HEK293 (cell line): Measurements from ENCODE around the gene CADPS2.

Source experiments
- CTCF ChIA-PET: fragments of 350-600 bp; formaldehyde crosslinking; extraction: SDS; loops from one replicate; lab custom pipeline; 2021; ENCODE audit warnings: antibody characterized with exemption; lab: Yijun Ruan, JAX
- POLR2A ChIA-PET: fragments of 300-600 bp; formaldehyde crosslinking; extraction: SDS; loops from one replicate; lab custom pipeline; 2020; ENCODE audit warnings: antibody characterized with exemption, inconsistent platforms; lab: Yijun Ruan, JAX
- H3K27ac ChIP-seq: fragments of 200-500 bp; sonication (Bioruptor generic); 2 replicates; pipeline ENCODE4 v1.5.1; 2014; ENCODE audit warnings: low read depth, low read length, control low read depth, inconsistent platforms; ENCODE audit errors: extremely low read depth
- H3K36me3 ChIP-seq, 2 experiments: fragments of 200-500 bp in 1 of 2; sonication (Bioruptor generic) in 1 of 2; 1 replicate in 1 of 2; 2 replicates in 1 of 2; pipeline ENCODE4 v1.5.1; 2014 to 2017; ENCODE audit warnings: inconsistent platforms in 2 of 2, low read length in 2 of 2; ENCODE audit not compliant: control insufficient read depth in 2 of 2, insufficient read depth in 1 of 2
- H3K4me1 ChIP-seq: fragments of 200-500 bp; sonication (Bioruptor generic); 2 replicates; pipeline ENCODE4 v1.5.1; 2014; ENCODE audit warnings: mild to moderate bottlenecking, low read length, inconsistent platforms; ENCODE audit not compliant: control insufficient read depth, insufficient read depth
- H3K4me3 ChIP-seq: 2 replicates; pipeline ENCODE4 v1.5.1; 2011; ENCODE audit warnings: low read depth, mild to moderate bottlenecking, control low read depth, low read length, moderate library complexity
- H3K9me3 ChIP-seq: fragments of 200-500 bp; sonication (Bioruptor generic); 2 replicates; pipeline ENCODE4 v1.5.1; 2014; ENCODE audit warnings: low read depth, low read length, inconsistent platforms; ENCODE audit not compliant: control insufficient read depth, insufficient read depth
- FEZF1 ChIP-seq: fragments of 450-650 bp; formaldehyde crosslinking; IDR thresholded peaks from 2 replicates; pipeline ENCODE4 v1.5.1; 2016; ENCODE audit warnings: missing biosample characterization, missing genetic modification characterization
- SP2 ChIP-seq: fragments of 450-650 bp; formaldehyde crosslinking; IDR thresholded peaks from 2 replicates; pipeline ENCODE4 v1.5.1; 2016; ENCODE audit warnings: missing biosample characterization, missing genetic modification characterization
- YY1 ChIP-seq: fragments of 450-650 bp; formaldehyde crosslinking; IDR thresholded peaks from 2 replicates; pipeline ENCODE4 v1.5.1; 2018; ENCODE audit warnings: missing biosample characterization, missing genetic modification characterization
- ZBTB26 ChIP-seq: fragments of 450-650 bp; formaldehyde crosslinking; optimal IDR thresholded peaks from 2 replicates; pipeline ENCODE3; 2016; ENCODE audit warnings: missing biosample characterization, mild to moderate bottlenecking, missing genetic modification characterization
- ZFP41 ChIP-seq: fragments of 450-650 bp; formaldehyde crosslinking; IDR thresholded peaks from 2 replicates; pipeline ENCODE4 v1.5.1; 2016; ENCODE audit warnings: missing biosample characterization, missing genetic modification characterization, borderline replicate concordance
- ZIC2 ChIP-seq: fragments of 450-650 bp; formaldehyde crosslinking; IDR thresholded peaks from 2 replicates; pipeline ENCODE4 v1.5.1; 2016; ENCODE audit warnings: missing biosample characterization, missing genetic modification characterization
- ZNF114 ChIP-seq: fragments of 450-650 bp; formaldehyde crosslinking; IDR thresholded peaks from 2 replicates; pipeline ENCODE4 v1.5.0; 2017; ENCODE audit warnings: missing biosample characterization, missing genetic modification characterization
- ZNF138 ChIP-seq: fragments of 450-650 bp; formaldehyde crosslinking; IDR thresholded peaks from 2 replicates; pipeline ENCODE4 v1.5.1; 2016; ENCODE audit warnings: missing biosample characterization, missing genetic modification characterization, borderline replicate concordance
- ZNF146 ChIP-seq: fragments of 450-650 bp; formaldehyde crosslinking; IDR thresholded peaks from 2 replicates; pipeline ENCODE4 v1.5.1; 2016; ENCODE audit warnings: missing biosample characterization, missing genetic modification characterization
- ZNF18 ChIP-seq: fragments of 450-650 bp; formaldehyde crosslinking; IDR thresholded peaks from 2 replicates; pipeline ENCODE4 v1.5.1; 2016; ENCODE audit warnings: missing biosample characterization, missing genetic modification characterization
- ZNF335 ChIP-seq: fragments of 450-650 bp; formaldehyde crosslinking; conservative IDR thresholded peaks from 2 replicates; pipeline ENCODE4 v1.5.1; 2016; ENCODE audit warnings: missing biosample characterization, missing genetic modification characterization
- ZNF350 ChIP-seq: fragments of 450-650 bp; formaldehyde crosslinking; IDR thresholded peaks from 2 replicates; pipeline ENCODE4 v1.5.0; 2017; ENCODE audit warnings: missing biosample characterization, mild to moderate bottlenecking, missing genetic modification characterization
- ZNF366 ChIP-seq: fragments of 450-650 bp; formaldehyde crosslinking; conservative IDR thresholded peaks from 2 replicates; pipeline ENCODE4 v1.5.1; 2016; ENCODE audit warnings: missing biosample characterization, missing genetic modification characterization
- ZNF488 ChIP-seq: fragments of 450-650 bp; formaldehyde crosslinking; IDR thresholded peaks from 2 replicates; pipeline ENCODE4 v1.5.1; 2016; ENCODE audit warnings: missing biosample characterization, missing genetic modification characterization
- ZNF518A ChIP-seq: fragments of 450-650 bp; formaldehyde crosslinking; conservative IDR thresholded peaks from 2 replicates; pipeline ENCODE4 v1.5.1; 2016; ENCODE audit warnings: low read depth, missing biosample characterization, missing genetic modification characterization
- ZNF580 ChIP-seq: fragments of 450-650 bp; formaldehyde crosslinking; IDR thresholded peaks from 2 replicates; pipeline ENCODE4 v1.5.1; 2016; ENCODE audit warnings: missing biosample characterization, missing genetic modification characterization
- ZNF600 ChIP-seq: fragments of 450-650 bp; formaldehyde crosslinking; IDR thresholded peaks from 2 replicates; pipeline ENCODE4 v1.5.1; 2016; ENCODE audit warnings: missing biosample characterization, missing genetic modification characterization
- ZNF626 ChIP-seq: fragments of 450-650 bp; sonication (Bioruptor Pico); formaldehyde crosslinking; IDR thresholded peaks from 2 replicates; pipeline ENCODE4 v1.5.1; 2018; ENCODE audit warnings: missing biosample characterization, missing genetic modification characterization, inconsistent platforms
- ZNF629 ChIP-seq: fragments of 450-650 bp; formaldehyde crosslinking; IDR thresholded peaks from 2 replicates; pipeline ENCODE4 v1.5.1; 2017; ENCODE audit warnings: missing biosample characterization, missing genetic modification characterization
- ZNF664 ChIP-seq: fragments of 450-650 bp; formaldehyde crosslinking; IDR thresholded peaks from 2 replicates; pipeline ENCODE4 v1.5.1; 2016; ENCODE audit warnings: missing biosample characterization, missing genetic modification characterization

Gene CADPS2

GRCh38 chr7:122302761-122303530 lies 583.3 kb downstream of the CADPS2 start (continued):
- TF ChIP-seq ZBTB26: no peak
- TF ChIP-seq ZNF664 (tag by site-specific recombination): no peak
- TF ChIP-seq ZNF600 (tag by site-specific recombination): no peak
- TF ChIP-seq ZNF350: no peak
- no peak for TF ChIP-seq ZNF335 (tag by site-specific recombination)
- TF ChIP-seq ZNF629 (tag by site-specific recombination): no peak
- no peak for TF ChIP-seq YY1 (tag by site-specific recombination)
- no peak for TF ChIP-seq ZNF580
- TF ChIP-seq ZNF366: no peak
- no peak for TF ChIP-seq ZNF114
- TF ChIP-seq ZNF146: no peak
- TF ChIP-seq ZNF138 (tag by site-specific recombination): no peak
- no peak for TF ChIP-seq SP2 (tag by site-specific recombination)
- no peak for TF ChIP-seq ZNF626 (tag by site-specific recombination)
- no peak for TF ChIP-seq ZFP41
- no peak for TF ChIP-seq ZNF488 (tag by site-specific recombination)

GRCh38 chr7:122301858-122302760 lies 584.2 kb downstream of the CADPS2 start:
- TF ChIP-seq ZIC2 (tag by site-specific recombination) (no peak), FEZF1 (tag by site-specific recombination) (peak; percentile 38; the same call in 1 of the 2 replicates)
- Histone ChIP-seq H3K9me3 (no peaks in the 10 kb centered on the region), H3K27ac (no peak overlapping the region), H3K4me1 (no peaks in the 10 kb centered on the region), H3K36me3 (no peaks in the 10 kb centered on the region), H3K4me3 (no peak overlapping the region)
- ChIA-PET CTCF (interaction anchor here (0.6 kb wide), 1 partner anchor 220 kb away, joined by 4 read pairs; no protein-coding TSS in a partner anchor), POLR2A (no interaction called here)

GRCh38 chr7:122300956-122301833 lies 585.1 kb downstream of the CADPS2 start:
- Histone ChIP-seq H3K4me1 (no peaks in the 10 kb centered on the region), H3K27ac (no peak overlapping the region), H3K9me3 (no peaks in the 10 kb centered on the region), H3K4me3 (no peak overlapping the region), H3K36me3 (no peaks in the 10 kb centered on the region)
- POLR2A ChIA-PET: no interaction called here
- CTCF ChIA-PET: interaction anchor here (0.6 kb wide), 1 partner anchor 220 kb away, joined by 4 read pairs; no protein-coding TSS in a partner anchor
- no peak for TF ChIP-seq ZNF518A
- no peak for TF ChIP-seq ZNF18 (tag by site-specific recombination)
